Type B pancreatic cell (in vitro differentiated cells): Measurements from ENCODE around the gene RNASEH2B. TPM values are rescaled to one million over a fixed set of nuclear protein-coding genes. Genes with fewer than 3 reads are reported as not detected.

Experiments
- DNase-seq: peaks from one replicate; pipeline ENCODE4 v3.0.0; 2021; ENCODE audit warnings: mixed read lengths; ENCODE audit not compliant: unreplicated experiment; ENCODE audit errors: extremely low spot score
- H3K27ac Mint-ChIP-seq: 2 replicates; pipeline ENCODE4 v1.8.0; 2021; ENCODE audit warnings: mild to moderate bottlenecking, mixed read lengths
- H3K27me3 Mint-ChIP-seq: 2 replicates; pipeline ENCODE4 v1.8.0; 2021; ENCODE audit warnings: mixed read lengths
- H3K36me3 Mint-ChIP-seq: 2 replicates; pipeline ENCODE4 v1.8.0; 2021; ENCODE audit warnings: mixed read lengths
- H3K4me1 Mint-ChIP-seq: one replicate; pipeline ENCODE4 v1.8.0; 2021; ENCODE audit warnings: mixed read lengths; ENCODE audit not compliant: unreplicated experiment
- H3K4me3 Mint-ChIP-seq: 2 replicates; pipeline ENCODE4 v1.8.0; 2021; ENCODE audit warnings: mild to moderate bottlenecking, mixed read lengths
- H3K9me3 Mint-ChIP-seq: 2 replicates; pipeline ENCODE4 v1.8.0; 2021; ENCODE audit warnings: mixed read lengths
- CTCF ChIP-seq: fragments of 200-600 bp; sonication (generic); conservative IDR thresholded peaks from 2 replicates; pipeline ENCODE4 v1.5.0; 2021; ENCODE audit warnings: antibody characterized with exemption, mild to moderate bottlenecking
- total RNA-seq: library from RNA; stranded (reverse); gene quantifications from 2 replicates; pipeline ENCODE4 v1.2.1, GENCODE V29; 2021; ENCODE audit warnings: low replicate concordance

RNASEH2B gene
- total RNA-seq, 1 donor from 2014 or later = 37.8 TPM

- Mint-ChIP-seq H3K27ac (peak overlapping the region; percentile 1), H3K9me3 (no peaks in the 10 kb centered on the region), H3K36me3 (no peaks in the 10 kb centered on the region), H3K4me1 (peaks cover 50% of the 10 kb centered on the region), H3K4me3 (peak overlapping the region; percentile 37), H3K27me3 (peaks cover 3% of the 10 kb centered on the region)
- no peak for TF ChIP-seq CTCF
- no peak for DNase-seq
Measured at GRCh38 chr13:50990065-50990817, 80.7 kb downstream of the RNASEH2B start.

GRCh38 chr13:50990818-50991506 is 81.4 kb downstream of the RNASEH2B start:
- H3K36me3 Mint-ChIP-seq = no peaks in the 10 kb centered on the region
- peaks cover 3% of the 10 kb centered on the region for H3K27me3 Mint-ChIP-seq
- DNase-seq = no peak
- H3K4me3 Mint-ChIP-seq = peak overlapping the region; percentile 37
- H3K27ac Mint-ChIP-seq = peak overlapping the region; percentile 1
- no peak for TF ChIP-seq CTCF
- H3K9me3 Mint-ChIP-seq = no peaks in the 10 kb centered on the region
- H3K4me1 Mint-ChIP-seq = peaks cover 55% of the 10 kb centered on the region

GRCh38 chr13:50991579-50992521 is 82.3 kb downstream of the RNASEH2B start:
- no peaks in the 10 kb centered on the region for H3K36me3 Mint-ChIP-seq
- no peaks in the 10 kb centered on the region for H3K9me3 Mint-ChIP-seq
- no peak overlapping the region for H3K27ac Mint-ChIP-seq
- no peak overlapping the region for H3K4me3 Mint-ChIP-seq
- H3K27me3 Mint-ChIP-seq = peaks cover 3% of the 10 kb centered on the region
- TF ChIP-seq CTCF = no peak
- H3K4me1 Mint-ChIP-seq = peaks cover 60% of the 10 kb centered on the region
- no peak for DNase-seq

- no peak for DNase-seq
- Mint-ChIP-seq H3K36me3 (no peaks in the 10 kb centered on the region), H3K9me3 (no peaks in the 10 kb centered on the region), H3K27ac (no peak overlapping the region), H3K27me3 (peaks cover 3% of the 10 kb centered on the region), H3K4me3 (no peak overlapping the region), H3K4me1 (peaks cover 65% of the 10 kb centered on the region)
- TF ChIP-seq CTCF = no peak
Measured at GRCh38 chr13:50993371-50993770, 83.8 kb downstream of the RNASEH2B start.

- TF ChIP-seq CTCF = no peak
- H3K27ac Mint-ChIP-seq = no peak overlapping the region
- H3K4me1 Mint-ChIP-seq = peaks cover 65% of the 10 kb centered on the region
- no peaks in the 10 kb centered on the region for H3K36me3 Mint-ChIP-seq
- peaks cover 3% of the 10 kb centered on the region for H3K27me3 Mint-ChIP-seq
- H3K4me3 Mint-ChIP-seq = peak overlapping the region; percentile 30
- DNase-seq = no peak
- H3K9me3 Mint-ChIP-seq = peaks cover under 1% of the 10 kb centered on the region
Measured at GRCh38 chr13:50993934-50994333, 84.3 kb downstream of the RNASEH2B start.
